ENCODE results near the gene DCTN3. TPM values are rescaled to one million over a fixed set of nuclear protein-coding genes. Genes with fewer than 3 reads are reported as not detected.

DCTN3 gene
- total and polyA plus RNA-seq, 2 donors (not counting 3 experiments of a cell fraction or from before 2014, with no cell fraction given), result 91.0 to 170 TPM

- no peak overlapping the region for H3K4me3 ChIP-seq (replicated peaks in 1 of 3; ENCODE audit: insufficient read depth in 1 of 3, low read depth in 1 of 3, low read length in 3 of 3)
- FAIRE-seq (no peak), DNase-seq (ENCODE audit: low read depth, low spot score) (no peak)
- H3K36me3 ChIP-seq (ENCODE audit: control insufficient read depth in 2 of 2, extremely low read depth in 1 of 2, insufficient read depth in 2 of 2, low read length in 2 of 2), result peaks cover 0 to 2% of the 10 kb centered on the region in 2 experiments
- H3K9ac ChIP-seq (replicated peaks; ENCODE audit: extremely low read depth, insufficient read depth, low read length), result no peak overlapping the region
- ChIA-PET POLR2A (no interaction called here), CTCF (interaction anchor here (1.2 to 2.0 kb wide), 2 partner anchors 10 to 23 kb away, joined by 3 to 8 read pairs; partner anchors contain the start of gene DCTN3)
- no peaks in the 10 kb centered on the region for H3K9me1 ChIP-seq (replicated peaks; ENCODE audit: control insufficient read depth, extremely low read depth, insufficient read depth, low read length)
- BruUV-seq (replicated peaks), result no TSS peak
- H4K20me1 ChIP-seq (replicated peaks; ENCODE audit: control insufficient read depth, extremely low read depth, insufficient read depth, low read length), result no peaks in the 10 kb centered on the region
- no peaks in the 10 kb centered on the region for H3K9me3 ChIP-seq (replicated peaks; ENCODE audit: control insufficient read depth, insufficient read depth, low read length)
- no peak overlapping the region for H3K27ac ChIP-seq (ENCODE audit: insufficient read depth, low read depth, low read length)
- H3K27me3 ChIP-seq (ENCODE audit: control insufficient read depth in 2 of 2, insufficient read depth in 2 of 2, low read length in 2 of 2), result peaks cover 0 to 3% of the 10 kb centered on the region in 2 experiments
- no peak overlapping the region for H2AFZ ChIP-seq (ENCODE audit: low read depth, low read length)
- dilution Hi-C loops (cut with MboI; ENCODE audit: extremely low pct_ligation_motif_present, low sequenced_read_pairs), result no loop called here
- TF ChIP-seq GATA2 (IDR thresholded peaks at IDR 0.05; ENCODE audit: insufficient read depth, insufficient read length, low read depth, low read length) (no peak), CTCF (IDR thresholded peaks at IDR 0.05; ENCODE audit: extremely low read depth in 1 of 2, insufficient read depth in 1 of 2, low read depth in 1 of 2, low read length in 2 of 2) (no peak), POLR2A (IDR thresholded peaks at IDR 0.05; ENCODE audit: low read depth, low read length) (no peak), POLR2AphosphoS5 (IDR thresholded peaks at IDR 0.05; ENCODE audit: insufficient read depth, low read depth, low read length) (no peak), MYC (IDR thresholded peaks at IDR 0.05; ENCODE audit: low read depth, low read length) (no peak), JUN (IDR thresholded peaks at IDR 0.05; ENCODE audit: borderline replicate concordance, insufficient read depth, insufficient read length, low read depth) (no peak), EZH2 (IDR thresholded peaks at IDR 0.05; ENCODE audit: borderline replicate concordance, low read depth, low read length, severe bottlenecking) (no peak), MAX (IDR thresholded peaks at IDR 0.05; ENCODE audit: insufficient read depth, insufficient read length) (no peak), FOS (IDR thresholded peaks at IDR 0.05; ENCODE audit: borderline replicate concordance, insufficient read depth, low read length) (no peak)
- intact Hi-C loops (cut with micrococcal nuclease), result loop anchor here (5.0 kb wide), 1 partner anchor 153 kb away; the partner anchor contains the start of genes DNAI1 and FAM219A
- H3K79me2 ChIP-seq (ENCODE audit: control insufficient read depth, insufficient read depth, low read length), result peaks cover 2% of the 10 kb centered on the region
- H3K4me1 ChIP-seq (ENCODE audit: control insufficient read depth, extremely low read depth, insufficient read depth, low read length), result peaks cover 13% of the 10 kb centered on the region
- H3K4me2 ChIP-seq (ENCODE audit: insufficient read depth, low read length), result no peak overlapping the region
These were observed 9.7 kb downstream of the DCTN3 start for GRCh38 chr9:34610434-34611206.
